ENCODE results near the gene CCDC171. TPM values are rescaled to one million over a fixed set of nuclear protein-coding genes. Genes with fewer than 3 reads are reported as not detected.

The CCDC171 gene
- total RNA-seq, 1 donor from 2014 or later, result 8.7 TPM

- DNase-seq, result no peak
Measured at GRCh38 chr9:15885464-15885863, 332.6 kb downstream of the CCDC171 start.

GRCh38 chr9:15889555-15889954 lies 336.7 kb downstream of the CCDC171 start:
- no peak for DNase-seq

GRCh38 chr9:15901572-15901971 lies 348.7 kb downstream of the CCDC171 start:
- no peak for DNase-seq

- DNase-seq, result no peak
Measured at GRCh38 chr9:15909297-15909696, 356.5 kb downstream of the CCDC171 start.

- DNase-seq, result no peak
Measured at GRCh38 chr9:15915711-15916110, 362.9 kb downstream of the CCDC171 start.

GRCh38 chr9:15927161-15927560 lies 374.3 kb downstream of the CCDC171 start:
- DNase-seq, result peak; percentile 10

- peak; percentile 10 for DNase-seq
Measured at GRCh38 chr9:15935661-15936305, 382.9 kb downstream of the CCDC171 start.

GRCh38 chr9:15936306-15936921 lies 383.6 kb downstream of the CCDC171 start:
- peak; percentile 76 for DNase-seq

GRCh38 chr9:15942831-15943424 lies 390.1 kb downstream of the CCDC171 start:
- DNase-seq, result no peak

GRCh38 chr9:15944341-15944740 lies 391.5 kb downstream of the CCDC171 start:
- DNase-seq, result no peak

- no peak for DNase-seq
Measured at GRCh38 chr9:15959663-15960062, 406.8 kb downstream of the CCDC171 start.

GRCh38 chr9:15961217-15961616 lies 408.4 kb downstream of the CCDC171 start:
- DNase-seq, result no peak

GRCh38 chr9:15965246-15965745 lies 412.5 kb downstream of the CCDC171 start:
- no peak for DNase-seq

GRCh38 chr9:15966471-15966870 lies 413.6 kb downstream of the CCDC171 start:
- DNase-seq, result no peak

GRCh38 chr9:15967068-15967467 lies 414.2 kb downstream of the CCDC171 start:
- DNase-seq, result no peak

GRCh38 chr9:15972760-15973159 lies 419.9 kb downstream of the CCDC171 start:
- no peak for DNase-seq

- no peak for DNase-seq
Measured at GRCh38 chr9:15975101-15975778, 422.4 kb downstream of the CCDC171 start.

- no peak for DNase-seq
Measured at GRCh38 chr9:15977438-15977837, 424.6 kb downstream of the CCDC171 start.

- peak; percentile 10 for DNase-seq
Measured at GRCh38 chr9:15982182-15982581, 429.3 kb downstream of the CCDC171 start.

- no peak for DNase-seq
Measured at GRCh38 chr9:15999422-16000339, 446.8 kb downstream of the CCDC171 start.

GRCh38 chr9:16000811-16001210 lies 448.0 kb downstream of the CCDC171 start:
- no peak for DNase-seq

GRCh38 chr9:16001856-16002255 lies 449.0 kb downstream of the CCDC171 start:
- no peak for DNase-seq

Measured in tongue (tissue), 2 donors.